CD14-positive monocyte (primary cell): ENCODE measurements around the gene PCDHAC2. TPM values are rescaled to one million over a fixed set of nuclear protein-coding genes. Genes with fewer than 3 reads are reported as not detected.
A peak's percentile ranks its signal among the peaks of the same experiment; 100 is the strongest.

ENCODE experiments used
- DNase-seq, 3 donors: peaks; one replicate each; pipeline ENCODE4 v3.0.0-alpha.2; 2011 to 2022
- H2AFZ ChIP-seq: 2 replicates; pipeline ENCODE4 v1.6.0; 2012; ENCODE audit warnings: mild to moderate bottlenecking, low read depth, low read length, inconsistent platforms; ENCODE audit not compliant: insufficient read depth, poor library complexity, severe bottlenecking
- H3K27ac ChIP-seq, 2 donors: 1 replicate in 1 of 2; 2 replicates in 1 of 2; pipeline ENCODE4 v1.5.1; 2012 to 2013; ENCODE audit warnings: low read length in 2 of 2, control low read depth in 1 of 2, inconsistent platforms in 1 of 2, low read depth in 1 of 2, mild to moderate bottlenecking in 1 of 2
- H3K27me3 ChIP-seq, 2 donors: one replicate each; pipeline versions ENCODE4 v1.6.0 to v1.6.1; 2011 to 2013; ENCODE audit warnings: low read length in 2 of 2; ENCODE audit not compliant: control insufficient read depth in 2 of 2, insufficient read depth in 2 of 2
- H3K36me3 ChIP-seq, 2 donors: replicated peaks in 1 of 2; 1 replicate in 1 of 2; 2 replicates in 1 of 2; pipeline versions ENCODE4 v1.5.1 to v1.6.1; 2012 to 2013; ENCODE audit warnings: low read length in 2 of 2, control low read depth in 1 of 2, inconsistent platforms in 1 of 2, mild to moderate bottlenecking in 1 of 2; ENCODE audit not compliant: insufficient read depth in 2 of 2, control insufficient read depth in 1 of 2
- H3K4me1 ChIP-seq, 2 donors: 1 replicate in 1 of 2; 2 replicates in 1 of 2; pipeline versions ENCODE4 v1.5.1 to v1.6.1; 2012 to 2013; ENCODE audit warnings: low read length in 2 of 2, control low read depth in 1 of 2, inconsistent platforms in 1 of 2, mild to moderate bottlenecking in 1 of 2, moderate library complexity in 1 of 2; ENCODE audit not compliant: insufficient read depth in 2 of 2, control insufficient read depth in 1 of 2
- H3K4me2 ChIP-seq: replicated peaks from 2 replicates; pipeline ENCODE3; 2012; ENCODE audit warnings: low read length, moderate library complexity, mild to moderate bottlenecking; ENCODE audit not compliant: poor library complexity, severe bottlenecking; ENCODE audit errors: extremely low read depth
- H3K4me3 ChIP-seq, 3 experiments: fragments of 200-600 bp in 1 of 3; sonication (generic) in 1 of 3; replicated peaks in 1 of 3; 1 replicate in 2 of 3; 2 replicates in 1 of 3; pipeline ENCODE4 v1.5.1; 2011 to 2013; ENCODE audit warnings: low read length in 3 of 3, mild to moderate bottlenecking in 3 of 3, control low read depth in 2 of 3, low read depth in 2 of 3, inconsistent platforms in 1 of 3, moderate library complexity in 1 of 3
- H3K79me2 ChIP-seq: 2 replicates; pipeline ENCODE4 v1.6.0; 2012; ENCODE audit warnings: mild to moderate bottlenecking, control low read depth, inconsistent platforms, low read length, moderate library complexity; ENCODE audit not compliant: insufficient read depth
- H3K9ac ChIP-seq: 2 replicates; pipeline ENCODE4 v1.6.0; 2017; ENCODE audit warnings: low read length, mild to moderate bottlenecking; ENCODE audit not compliant: insufficient read depth, poor library complexity, severe bottlenecking
- H3K9me3 ChIP-seq, 2 donors: replicated peaks in 1 of 2; 1 replicate in 1 of 2; 2 replicates in 1 of 2; pipeline versions ENCODE4 v1.5.1 to v1.6.1; 2012 to 2013; ENCODE audit warnings: low read length in 2 of 2, control low read depth in 1 of 2; ENCODE audit not compliant: control insufficient read depth in 1 of 2, insufficient read depth in 1 of 2
- H4K20me1 ChIP-seq: 2 replicates; pipeline ENCODE4 v1.6.0; 2012; ENCODE audit warnings: mild to moderate bottlenecking, low read length, control low read depth, moderate library complexity; ENCODE audit not compliant: insufficient read depth
- H3K27ac Mint-ChIP-seq, 7 donors: one replicate each; pipeline ENCODE4 v1.8.0; 2020; ENCODE audit warnings: mild to moderate bottlenecking in 7 of 7, mixed read lengths in 7 of 7, moderate library complexity in 6 of 7, inconsistent platforms in 2 of 7
- H3K27me3 Mint-ChIP-seq, 3 donors: one replicate each; pipeline ENCODE4 v1.8.0; 2021 to 2022; ENCODE audit warnings: low read depth in 3 of 3, mild to moderate bottlenecking in 3 of 3, mixed read lengths in 3 of 3, moderate library complexity in 3 of 3, inconsistent platforms in 1 of 3
- H3K36me3 Mint-ChIP-seq, 2 donors: one replicate each; pipeline ENCODE4 v1.8.0; 2020; ENCODE audit warnings: mixed read lengths in 2 of 2, inconsistent platforms in 1 of 2, mild to moderate bottlenecking in 1 of 2
- H3K4me1 Mint-ChIP-seq: one replicate; pipeline ENCODE4 v1.8.0; 2020; ENCODE audit warnings: mild to moderate bottlenecking, mixed read lengths
- H3K4me3 Mint-ChIP-seq, 2 donors: one replicate each; pipeline ENCODE4 v1.8.0; 2020; ENCODE audit warnings: mild to moderate bottlenecking in 2 of 2, mixed read lengths in 2 of 2, moderate library complexity in 1 of 2
- H3K9me3 Mint-ChIP-seq, 7 donors: one replicate each; pipeline ENCODE4 v1.8.0; 2020 to 2022; ENCODE audit warnings: mixed read lengths in 7 of 7, mild to moderate bottlenecking in 6 of 7, moderate library complexity in 6 of 7, inconsistent platforms in 2 of 7
- WGBS: methylation state at CpG from one replicate; pipeline ENCODE4 v1.1.5; 2013; ENCODE audit warnings: missing lambda C conversion rate; ENCODE audit not compliant: insufficient coverage; 5-methylcytosine and 5-hydroxymethylcytosine counted together
- intact Hi-C, 2 donors: fragments of 100-400 bp; cut with micrococcal nuclease; formaldehyde crosslinking; loops; one replicate each; pipeline versions ENCODE4 v1.15.0 to v1.15.1; 2023
- polyA plus RNA-seq, 3 donors: library from polyadenylated mRNA; depleted of rRNA in 1 of 3; unstranded in 2 of 3; stranded (reverse) in 1 of 3; fragments of 300-500 nt in 2 of 3; fragments of >200 nt in 1 of 3; fragmentation: Illumina TruSeq in 2 of 3; gene quantifications; 1 replicate in 2 of 3; 2 replicates in 1 of 3; pipeline ENCODE4 v1.2.3, GENCODE V29; 2012 to 2021
- TF ChIP-seq, protein P1 (sequence below): fragments of 200-600 bp; IDR thresholded peaks from one replicate; pipeline ENCODE4 v1.8.0; 2022; ENCODE audit warnings: antibody characterized with exemption, mild to moderate bottlenecking

PCDHAC2 gene
- polyA plus RNA-seq, 3 donors: not detected

DNA sequence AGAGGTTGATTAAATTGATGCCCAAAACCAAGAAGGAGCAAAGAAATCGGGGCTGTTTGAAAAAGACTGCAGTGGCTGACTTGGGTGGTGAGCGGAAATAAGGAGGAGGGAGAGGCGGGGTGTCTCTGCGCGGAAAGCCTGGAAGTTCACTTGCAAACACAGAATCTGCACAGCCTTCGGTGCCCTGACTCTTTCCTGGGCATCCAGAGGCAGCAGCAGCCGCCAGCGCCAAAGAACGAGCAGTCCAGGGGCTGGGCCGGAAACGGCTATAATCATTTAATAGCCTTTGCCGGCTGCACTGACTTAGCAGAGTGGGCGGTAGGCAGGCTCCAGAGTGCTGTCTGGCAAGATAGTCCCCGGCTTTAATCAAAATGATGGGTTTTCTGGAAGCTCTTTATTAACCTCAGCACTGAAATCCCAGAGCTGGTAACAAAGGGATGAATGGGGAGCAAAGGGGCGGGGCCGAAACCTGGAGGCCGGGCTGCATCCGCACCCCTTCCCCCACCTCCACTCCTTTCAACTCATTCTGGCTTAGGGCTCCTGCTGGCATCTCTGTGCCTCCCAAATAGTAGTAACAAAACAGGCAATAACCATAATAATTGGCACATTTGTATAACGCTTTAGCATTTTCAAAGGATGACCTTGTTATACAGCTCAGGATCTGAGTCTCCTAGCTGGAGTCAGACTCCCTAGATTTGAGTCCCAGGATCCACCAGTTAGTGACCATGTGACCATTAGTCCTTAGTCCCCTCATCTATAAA lies 35.7 kb downstream of the PCDHAC2 start:
- H3K79me2 ChIP-seq: no peaks in the 10 kb centered on the region
- Mint-ChIP-seq H3K27me3 (peaks cover 12 to 23% (median 18%) of the 10 kb centered on the region in 3 donors), H3K36me3 (no peaks in the 10 kb centered on the region), H3K4me1 (no peaks in the 10 kb centered on the region), H3K4me3 (peak overlapping the region in 1 of 2 donors; percentile 62), H3K27ac (no peak overlapping the region), H3K9me3 (peaks cover 10 to 22% (median 16%) of the 10 kb centered on the region in 7 donors)
- TF ChIP-seq, protein P1, sequence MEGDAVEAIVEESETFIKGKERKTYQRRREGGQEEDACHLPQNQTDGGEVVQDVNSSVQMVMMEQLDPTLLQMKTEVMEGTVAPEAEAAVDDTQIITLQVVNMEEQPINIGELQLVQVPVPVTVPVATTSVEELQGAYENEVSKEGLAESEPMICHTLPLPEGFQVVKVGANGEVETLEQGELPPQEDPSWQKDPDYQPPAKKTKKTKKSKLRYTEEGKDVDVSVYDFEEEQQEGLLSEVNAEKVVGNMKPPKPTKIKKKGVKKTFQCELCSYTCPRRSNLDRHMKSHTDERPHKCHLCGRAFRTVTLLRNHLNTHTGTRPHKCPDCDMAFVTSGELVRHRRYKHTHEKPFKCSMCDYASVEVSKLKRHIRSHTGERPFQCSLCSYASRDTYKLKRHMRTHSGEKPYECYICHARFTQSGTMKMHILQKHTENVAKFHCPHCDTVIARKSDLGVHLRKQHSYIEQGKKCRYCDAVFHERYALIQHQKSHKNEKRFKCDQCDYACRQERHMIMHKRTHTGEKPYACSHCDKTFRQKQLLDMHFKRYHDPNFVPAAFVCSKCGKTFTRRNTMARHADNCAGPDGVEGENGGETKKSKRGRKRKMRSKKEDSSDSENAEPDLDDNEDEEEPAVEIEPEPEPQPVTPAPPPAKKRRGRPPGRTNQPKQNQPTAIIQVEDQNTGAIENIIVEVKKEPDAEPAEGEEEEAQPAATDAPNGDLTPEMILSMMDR: no peak
- H3K27ac ChIP-seq: no peak overlapping the region
- H2AFZ ChIP-seq: no peak overlapping the region
- 1% methylated on average over 16 of the region's 19 CpGs for WGBS
- no peaks in the 10 kb centered on the region for H3K36me3 ChIP-seq
- H3K27me3 ChIP-seq: peaks cover 4 to 17% of the 10 kb centered on the region in 2 donors
- H4K20me1 ChIP-seq: no peaks in the 10 kb centered on the region
- no peak for DNase-seq
- no peaks in the 10 kb centered on the region for H3K4me1 ChIP-seq
- no peak overlapping the region for H3K9ac ChIP-seq
- no peak overlapping the region for H3K4me2 ChIP-seq
- H3K9me3 ChIP-seq: peaks cover 4 to 12% of the 10 kb centered on the region in 2 donors
- intact Hi-C loops: no loop called here
- H3K4me3 ChIP-seq: no peak overlapping the region

DNA sequence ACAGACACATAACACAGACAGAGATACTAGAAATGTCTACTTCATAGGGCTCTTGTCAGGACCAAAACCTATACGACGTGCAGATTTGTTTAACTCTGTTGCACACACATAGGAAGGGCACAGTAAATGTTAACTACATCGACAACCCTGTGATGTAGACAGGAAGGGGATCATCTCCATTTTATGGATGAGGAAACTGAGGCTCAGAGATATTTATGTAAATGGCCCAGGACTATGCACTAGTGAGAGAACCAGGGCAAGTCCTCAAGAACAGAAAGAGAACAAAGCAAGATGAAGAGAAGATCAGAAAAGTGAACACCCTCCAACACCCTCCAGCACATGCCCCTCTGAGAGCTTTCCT lies 36.3 kb downstream of the PCDHAC2 start:
- peaks cover 4 to 17% of the 10 kb centered on the region in 2 donors for H3K27me3 ChIP-seq
- no peaks in the 10 kb centered on the region for H3K36me3 ChIP-seq
- Mint-ChIP-seq H3K9me3 (peaks cover 11 to 22% (median 16%) of the 10 kb centered on the region in 7 donors), H3K4me3 (no peak overlapping the region), H3K27ac (no peak overlapping the region), H3K27me3 (peaks cover 12 to 23% (median 18%) of the 10 kb centered on the region in 3 donors), H3K36me3 (no peaks in the 10 kb centered on the region), H3K4me1 (no peaks in the 10 kb centered on the region)
- no peak overlapping the region for H3K4me2 ChIP-seq
- intact Hi-C loops: no loop called here
- H3K79me2 ChIP-seq: no peaks in the 10 kb centered on the region
- no peak for DNase-seq
- H3K27ac ChIP-seq: no peak overlapping the region
- no peak overlapping the region for H2AFZ ChIP-seq
- no peak overlapping the region for H3K9ac ChIP-seq
- TF ChIP-seq, protein P1: no peak
- H3K9me3 ChIP-seq: peaks cover 4 to 12% of the 10 kb centered on the region in 2 donors
- no peak overlapping the region for H3K4me3 ChIP-seq
- no peaks in the 10 kb centered on the region for H4K20me1 ChIP-seq
- H3K4me1 ChIP-seq: no peaks in the 10 kb centered on the region
- no CpG with 5 or more reads among the region's 3 CpGs for WGBS
